ENCODE measurements around the gene TSPAN2. TPM values are rescaled to one million over a fixed set of nuclear protein-coding genes. Genes with fewer than 3 reads are reported as not detected.

The TSPAN2 gene
- total RNA-seq, 2 experiments from 2014 or later = 0.86 to 0.91 TPM

DNA sequence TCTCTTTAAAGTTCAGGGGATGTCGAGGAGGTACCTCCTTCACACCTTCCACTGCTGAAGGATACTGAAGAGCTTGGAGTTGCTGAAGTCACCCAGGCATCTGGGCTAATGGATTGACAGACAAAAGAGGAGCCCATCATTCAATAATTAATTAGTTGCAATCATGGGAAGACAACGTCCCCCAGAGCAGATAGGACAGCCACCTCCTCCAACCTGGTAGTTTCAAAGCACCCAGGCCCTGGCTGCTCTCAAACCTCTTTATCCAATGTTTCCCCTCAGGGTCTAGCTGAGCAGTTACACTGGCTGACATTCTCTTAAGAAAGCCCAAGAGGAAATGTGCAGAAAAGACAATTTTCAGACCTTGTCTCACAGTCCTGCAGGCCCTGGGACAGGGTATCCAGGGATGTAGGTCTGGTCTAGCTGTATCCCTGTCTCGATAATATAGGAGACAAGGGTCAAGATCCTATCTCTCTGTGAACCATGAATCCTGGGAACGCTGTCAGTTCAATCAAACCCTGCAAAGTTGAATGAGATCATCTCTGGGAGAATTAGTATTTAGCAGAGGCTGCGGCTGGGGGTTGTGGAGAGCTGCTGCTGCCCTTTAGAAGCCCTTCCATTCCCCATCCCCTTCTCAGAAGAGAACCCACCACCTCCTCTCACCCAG lies 1.1 kb downstream of the TSPAN2 start:
- H3K27ac Mint-ChIP-seq = no peak overlapping the region
- H3K36me3 Mint-ChIP-seq (ENCODE audit: low read depth) = no peaks in the 10 kb centered on the region
- peaks cover 38% of the 10 kb centered on the region for H3K4me1 Mint-ChIP-seq (ENCODE audit: low read depth)
- intact Hi-C loops (cut with micrococcal nuclease) = loop anchor here (2.0 kb wide), 1 partner anchor 17 kb away; no protein-coding TSS in a partner anchor
- no peaks in the 10 kb centered on the region for H3K27me3 Mint-ChIP-seq (ENCODE audit: low read depth)
- no peak for DNase-seq
- H3K9me3 Mint-ChIP-seq = no peaks in the 10 kb centered on the region
- CTCF ChIA-PET = interaction anchor here (0.7 to 1.9 kb wide), 2 partner anchors 24 to 36 kb away, joined by 3 to 7 read pairs; no protein-coding TSS in a partner anchor
- peak overlapping the region; percentile 69 for H3K4me3 Mint-ChIP-seq

DNA sequence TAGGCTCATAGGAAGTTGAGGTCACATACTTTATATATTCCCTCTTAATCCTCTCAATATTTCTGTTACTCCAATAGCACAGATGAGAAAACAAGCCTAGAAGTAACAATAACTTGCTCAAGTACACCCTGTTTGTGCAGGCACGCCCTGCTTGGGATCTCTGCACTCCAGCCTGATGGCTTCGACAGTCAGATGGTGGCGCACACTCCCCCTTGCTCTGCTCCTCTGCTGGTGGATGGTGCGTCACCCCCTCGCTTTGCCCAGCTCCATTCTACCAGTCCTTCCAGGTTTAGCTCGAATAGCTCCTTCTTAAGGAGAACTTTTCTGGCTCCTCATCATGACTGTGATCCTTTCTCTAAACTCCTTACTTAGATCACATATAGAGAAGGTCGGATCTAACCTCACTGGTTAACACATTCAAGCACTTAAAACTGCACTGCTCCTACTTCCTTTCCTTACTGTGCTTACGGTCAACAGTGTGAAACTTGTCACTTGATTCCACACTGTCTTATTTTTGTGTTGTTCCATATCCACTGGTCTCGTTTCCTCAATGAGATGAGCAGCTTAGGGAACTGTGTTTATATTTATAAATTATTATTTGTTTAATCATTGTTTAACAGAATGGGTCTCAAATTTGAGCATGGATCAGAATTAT lies 3.0 kb downstream of the TSPAN2 start:
- no peaks in the 10 kb centered on the region for H3K9me3 Mint-ChIP-seq
- DNase-seq = no peak
- CTCF ChIA-PET = interaction anchor here (0.9 kb wide), 1 partner anchor 17 kb away, joined by 3 read pairs; no protein-coding TSS in a partner anchor
- intact Hi-C loops (cut with micrococcal nuclease) = no loop called here
- peaks cover 30% of the 10 kb centered on the region for H3K4me1 Mint-ChIP-seq (ENCODE audit: low read depth)
- H3K4me3 Mint-ChIP-seq = no peak overlapping the region
- no peaks in the 10 kb centered on the region for H3K27me3 Mint-ChIP-seq (ENCODE audit: low read depth)
- no peak overlapping the region for H3K27ac Mint-ChIP-seq
- no peaks in the 10 kb centered on the region for H3K36me3 Mint-ChIP-seq (ENCODE audit: low read depth)

DNA sequence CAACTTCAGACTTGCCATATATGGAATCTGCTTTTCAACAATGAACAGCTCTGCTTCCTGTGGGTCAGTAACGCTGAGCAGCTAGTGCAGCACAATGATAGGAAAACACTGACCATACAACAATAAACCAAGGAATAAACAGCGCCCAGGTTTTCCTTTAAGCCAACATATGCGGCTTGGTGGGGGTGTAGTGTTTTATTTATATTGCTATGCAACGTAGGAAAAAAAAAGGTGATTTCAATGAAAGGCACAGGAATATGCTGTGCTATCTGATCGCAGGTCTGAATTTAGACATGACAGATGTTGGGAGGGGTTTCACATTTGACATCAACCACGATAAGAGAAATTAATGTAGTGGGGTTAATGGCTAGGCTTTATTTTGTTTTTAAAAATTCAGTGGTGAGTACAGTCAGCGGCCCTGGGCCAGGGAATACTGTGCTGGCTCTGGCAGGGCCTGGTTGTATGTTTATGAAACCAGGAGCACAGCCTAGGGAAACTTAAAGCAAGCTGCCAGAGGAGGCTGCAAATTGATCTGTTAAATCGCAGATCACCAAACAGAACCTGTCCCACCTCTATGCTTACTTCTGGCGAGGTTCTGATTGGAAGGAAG lies 4.3 kb downstream of the TSPAN2 start:
- CTCF ChIA-PET = interaction anchor here (0.9 to 1.3 kb wide), 2 partner anchors 18 to 28 kb away, joined by 3 read pairs; no protein-coding TSS in a partner anchor
- intact Hi-C loops (cut with micrococcal nuclease) = no loop called here
- no peak overlapping the region for H3K4me3 Mint-ChIP-seq

DNA sequence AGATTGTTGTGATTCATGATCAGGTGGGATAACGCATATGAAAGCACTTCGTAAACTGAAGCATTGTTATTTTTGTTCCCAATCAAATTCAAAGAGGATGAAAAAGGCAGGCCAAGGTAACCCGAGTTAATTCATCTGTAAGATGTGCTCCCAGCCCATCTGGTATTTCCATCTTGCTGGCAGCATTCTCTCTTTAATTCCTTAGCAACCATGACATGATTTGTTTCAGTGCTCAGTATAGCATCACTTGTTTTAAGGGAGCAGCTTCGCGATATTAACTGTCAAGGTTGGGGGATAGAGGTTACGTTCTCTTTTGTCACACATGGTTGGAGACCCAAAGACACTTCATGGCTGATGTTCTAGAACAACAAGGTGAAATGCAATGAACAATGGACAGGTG lies 6.4 kb downstream of the TSPAN2 start:
- CTCF ChIA-PET = interaction anchor here (2.3 kb wide), 1 partner anchor 30 kb away, joined by 8 read pairs; no protein-coding TSS in a partner anchor
- intact Hi-C loops (cut with micrococcal nuclease) = no loop called here
- Mint-ChIP-seq H3K27me3 (ENCODE audit: low read depth) (no peaks in the 10 kb centered on the region), H3K36me3 (ENCODE audit: low read depth) (no peaks in the 10 kb centered on the region), H3K4me3 (no peak overlapping the region), H3K4me1 (ENCODE audit: low read depth) (peaks cover 5% of the 10 kb centered on the region), H3K27ac (no peak overlapping the region), H3K9me3 (no peaks in the 10 kb centered on the region)
- no peak for DNase-seq

More for the DNA sequence above, 4.3 kb downstream of the TSPAN2 start:
- H3K36me3 Mint-ChIP-seq (ENCODE audit: low read depth) = no peaks in the 10 kb centered on the region
- H3K27me3 Mint-ChIP-seq (ENCODE audit: low read depth) = no peaks in the 10 kb centered on the region
- H3K9me3 Mint-ChIP-seq = no peaks in the 10 kb centered on the region
- H3K4me1 Mint-ChIP-seq (ENCODE audit: low read depth) = peaks cover 17% of the 10 kb centered on the region
- no peak for DNase-seq
- H3K27ac Mint-ChIP-seq = no peak overlapping the region

DNA sequence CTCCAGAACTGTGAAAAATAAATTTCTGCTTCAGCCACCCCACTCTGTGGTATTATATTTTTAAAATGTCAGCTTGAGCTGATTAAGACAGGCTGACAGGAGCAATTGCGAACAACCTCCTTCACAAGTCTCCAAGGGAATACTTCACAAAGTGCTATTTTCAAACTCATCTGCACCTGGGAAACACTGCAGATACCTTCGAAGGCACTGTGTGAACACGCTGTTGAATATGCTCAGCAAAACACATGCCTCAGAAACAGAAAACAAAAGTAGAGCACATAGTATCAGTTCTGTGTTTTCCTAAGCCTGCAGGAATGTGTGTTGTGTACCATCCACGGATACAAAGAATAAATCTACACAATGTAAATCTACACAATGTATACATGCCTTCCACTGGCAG lies 10.6 kb downstream of the TSPAN2 start:
- intact Hi-C loops (cut with micrococcal nuclease) = no loop called here
- CTCF ChIA-PET = interaction anchor here (0.6 kb wide), 2 partner anchors 461 to 549 kb away, joined by 3 read pairs; no protein-coding TSS in a partner anchor
- no peaks in the 10 kb centered on the region for H3K27me3 Mint-ChIP-seq (ENCODE audit: low read depth)
- no peak overlapping the region for H3K4me3 Mint-ChIP-seq
- H3K27ac Mint-ChIP-seq = no peak overlapping the region
- no peak for DNase-seq
- no peaks in the 10 kb centered on the region for H3K36me3 Mint-ChIP-seq (ENCODE audit: low read depth)
- no peaks in the 10 kb centered on the region for H3K9me3 Mint-ChIP-seq
- H3K4me1 Mint-ChIP-seq (ENCODE audit: low read depth) = peaks cover 6% of the 10 kb centered on the region

DNA sequence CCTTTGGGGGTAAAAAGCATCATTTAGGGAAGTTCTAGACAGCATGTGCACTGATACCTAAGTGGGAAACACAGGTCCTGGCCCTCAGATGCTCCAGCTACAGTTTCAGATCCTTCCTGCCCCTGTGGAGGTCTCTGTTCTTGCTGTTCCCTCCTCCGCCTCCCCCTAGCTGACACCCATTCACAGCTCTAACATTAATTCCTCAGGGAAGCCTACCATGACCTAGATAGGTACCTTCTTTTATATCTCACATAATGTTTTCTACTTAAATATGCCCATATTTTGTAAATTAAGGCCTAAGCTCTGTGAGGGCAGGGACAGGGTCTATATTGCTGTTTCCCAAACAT lies 11.3 kb downstream of the TSPAN2 start:
- DNase-seq = no peak
- intact Hi-C loops (cut with micrococcal nuclease) = no loop called here
- no peaks in the 10 kb centered on the region for H3K36me3 Mint-ChIP-seq (ENCODE audit: low read depth)
- peaks cover 10% of the 10 kb centered on the region for H3K4me1 Mint-ChIP-seq (ENCODE audit: low read depth)
- H3K9me3 Mint-ChIP-seq = no peaks in the 10 kb centered on the region
- CTCF ChIA-PET = interaction anchor here (1.4 kb wide), 1 partner anchor 26 kb away, joined by 4 read pairs; no protein-coding TSS in a partner anchor
- no peak overlapping the region for H3K4me3 Mint-ChIP-seq
- no peak overlapping the region for H3K27ac Mint-ChIP-seq
- no peaks in the 10 kb centered on the region for H3K27me3 Mint-ChIP-seq (ENCODE audit: low read depth)

DNA sequence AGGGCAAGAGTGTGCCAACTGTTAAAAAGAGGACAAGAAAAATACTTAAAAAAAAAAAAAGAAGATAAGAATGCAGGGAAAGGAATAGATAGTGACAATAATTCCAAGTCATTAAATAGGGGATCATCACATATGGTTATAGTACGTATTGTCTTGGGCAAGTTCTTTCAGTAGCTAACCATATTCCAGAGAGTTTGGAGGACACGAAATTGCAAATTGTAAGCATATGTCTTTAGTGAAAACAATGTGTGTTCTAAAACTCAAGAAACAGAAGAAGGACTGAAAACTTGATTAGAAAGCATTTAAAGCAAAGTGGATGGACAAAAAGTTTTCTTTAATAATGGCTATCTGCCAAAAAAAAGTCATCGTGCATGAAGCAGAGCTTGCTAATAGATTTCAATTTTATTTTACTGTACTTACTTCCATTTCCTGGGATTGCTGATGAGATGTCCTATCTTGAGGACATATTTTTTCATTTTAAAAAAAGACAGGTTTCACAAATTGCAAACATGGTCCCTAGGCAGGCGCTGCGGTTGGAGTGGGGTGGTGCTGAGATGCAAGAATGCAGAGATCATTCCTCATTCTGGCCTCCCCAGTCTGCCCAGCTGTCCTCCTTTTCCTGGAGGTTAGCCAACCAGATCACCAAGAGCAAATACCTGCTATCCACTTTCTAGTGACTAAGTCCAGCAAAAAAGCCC lies 11.9 kb downstream of the TSPAN2 start:
- no peaks in the 10 kb centered on the region for H3K36me3 Mint-ChIP-seq (ENCODE audit: low read depth)
- H3K27me3 Mint-ChIP-seq (ENCODE audit: low read depth) = no peaks in the 10 kb centered on the region
- H3K27ac Mint-ChIP-seq = no peak overlapping the region
- CTCF ChIA-PET = interaction anchor here (1.4 kb wide), 1 partner anchor 26 kb away, joined by 4 read pairs; no protein-coding TSS in a partner anchor
- no peaks in the 10 kb centered on the region for H3K9me3 Mint-ChIP-seq
- peaks cover 15% of the 10 kb centered on the region for H3K4me1 Mint-ChIP-seq (ENCODE audit: low read depth)
- no peak overlapping the region for H3K4me3 Mint-ChIP-seq
- DNase-seq = no peak
- intact Hi-C loops (cut with micrococcal nuclease) = no loop called here

DNA sequence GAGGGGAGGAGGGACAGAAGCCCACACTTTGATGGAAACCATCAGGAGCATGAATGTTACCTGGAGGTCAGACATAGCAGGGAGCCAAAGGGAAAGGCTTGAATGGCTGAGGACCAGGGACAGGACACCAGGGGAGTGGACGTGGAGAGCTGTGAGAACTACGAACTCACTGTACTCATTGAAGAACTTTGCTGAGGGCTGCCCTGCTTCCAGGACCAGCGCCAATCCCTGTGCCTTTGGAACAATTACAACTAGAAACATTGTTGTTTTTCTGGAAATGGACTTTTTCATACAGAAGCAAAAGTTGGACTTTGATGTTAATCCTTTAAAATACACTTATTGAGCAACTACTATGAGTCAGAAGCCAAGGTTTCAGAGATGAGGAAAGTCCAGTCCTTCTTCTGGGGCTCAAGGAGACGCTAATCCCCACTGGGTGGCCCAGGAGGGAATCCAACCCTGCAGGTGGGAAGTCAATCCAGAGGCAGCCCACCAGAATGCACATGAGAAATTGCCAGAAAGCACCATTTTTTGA lies 12.9 kb downstream of the TSPAN2 start:
- intact Hi-C loops (cut with micrococcal nuclease) = no loop called here

DNA sequence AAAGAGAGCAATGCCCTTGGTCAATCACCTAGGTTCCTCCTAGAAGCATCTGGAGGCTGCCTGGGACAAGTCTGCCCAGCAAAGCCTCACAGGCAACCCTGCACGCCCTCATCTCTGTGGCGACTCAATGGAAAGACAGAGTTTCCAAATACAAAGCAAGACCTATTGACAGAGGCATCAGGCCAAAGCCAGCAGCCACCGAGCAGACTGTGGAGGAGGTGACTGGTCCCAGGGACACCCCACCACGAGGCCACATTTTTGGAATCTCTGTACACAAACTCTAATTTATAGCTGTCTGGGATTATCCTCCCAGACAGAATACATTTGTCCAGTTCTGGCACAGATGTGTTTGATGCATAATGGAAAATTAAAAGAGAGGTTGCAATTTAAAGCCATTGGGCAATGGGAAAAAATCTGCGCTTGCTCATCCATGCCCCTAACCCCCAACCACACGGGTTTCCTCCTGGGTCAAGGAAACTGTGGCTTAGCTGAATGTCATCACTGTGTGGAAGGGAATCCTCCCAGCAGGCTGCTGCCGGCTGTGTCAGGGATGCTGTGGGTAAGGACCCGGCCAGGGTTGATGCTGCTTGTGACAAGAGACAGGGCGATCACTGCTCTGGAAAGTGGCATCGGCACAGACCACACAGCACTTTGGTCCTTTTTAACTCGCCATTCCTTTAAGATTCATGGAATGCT lies 14.3 kb downstream of the TSPAN2 start:
- H3K36me3 Mint-ChIP-seq (ENCODE audit: low read depth) = no peaks in the 10 kb centered on the region
- CTCF ChIA-PET = interaction anchor here (0.7 to 1.2 kb wide), 3 partner anchors 37 to 1382 kb away, joined by 3 to 5 read pairs (median 3); no protein-coding TSS in a partner anchor
- H3K27ac Mint-ChIP-seq = no peak overlapping the region
- H3K4me1 Mint-ChIP-seq (ENCODE audit: low read depth) = peaks cover 38% of the 10 kb centered on the region
- no peaks in the 10 kb centered on the region for H3K27me3 Mint-ChIP-seq (ENCODE audit: low read depth)
- DNase-seq = no peak
- no peaks in the 10 kb centered on the region for H3K9me3 Mint-ChIP-seq
- intact Hi-C loops (cut with micrococcal nuclease) = no loop called here
- no peak overlapping the region for H3K4me3 Mint-ChIP-seq

More for the DNA sequence above, 12.9 kb downstream of the TSPAN2 start:
- Mint-ChIP-seq H3K9me3 (no peaks in the 10 kb centered on the region), H3K4me3 (no peak overlapping the region), H3K4me1 (ENCODE audit: low read depth) (peaks cover 24% of the 10 kb centered on the region), H3K27ac (no peak overlapping the region), H3K36me3 (ENCODE audit: low read depth) (no peaks in the 10 kb centered on the region), H3K27me3 (ENCODE audit: low read depth) (no peaks in the 10 kb centered on the region)
- no peak for DNase-seq
- CTCF ChIA-PET = no interaction called here

DNA sequence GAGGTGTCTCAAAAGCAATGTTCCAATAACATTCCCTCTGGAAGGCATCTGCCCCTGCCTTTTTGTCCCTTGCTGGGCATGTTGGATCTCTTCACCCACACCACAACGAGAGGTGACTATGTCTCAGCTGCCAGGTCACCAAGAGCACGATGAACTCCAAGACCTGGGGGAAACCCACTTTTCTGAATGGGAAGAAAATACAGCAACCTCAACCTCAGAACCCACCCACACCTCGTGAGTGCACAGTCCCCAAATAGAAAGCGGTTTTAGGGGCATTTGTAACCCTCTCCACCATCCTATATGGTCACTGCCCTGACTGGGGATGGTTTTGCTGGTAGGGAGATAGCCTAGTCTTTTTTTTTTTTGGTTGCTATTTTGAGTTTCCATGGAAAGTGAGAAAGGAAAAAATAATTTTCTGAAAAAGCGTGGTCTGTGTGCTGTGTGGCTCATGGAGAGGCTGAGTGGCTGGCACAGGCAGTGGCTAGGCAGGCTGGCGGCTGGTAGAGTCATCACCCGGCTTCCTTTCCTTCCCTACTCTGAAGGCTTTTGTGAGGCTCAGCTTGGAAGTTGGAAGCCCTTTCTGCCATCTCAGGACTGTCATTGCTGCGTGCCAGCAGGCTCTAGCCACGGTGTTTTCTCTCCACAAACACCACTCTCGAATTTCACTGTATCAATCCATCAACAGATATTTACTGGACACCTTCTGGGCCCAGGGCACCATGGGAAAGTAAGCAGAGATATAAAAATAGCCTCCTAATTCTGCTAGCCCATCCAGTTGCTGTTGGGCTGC lies 15.8 kb downstream of the TSPAN2 start:
- intact Hi-C loops (cut with micrococcal nuclease) = no loop called here
- DNase-seq = no peak

More for the DNA sequence above, 15.8 kb downstream of the TSPAN2 start:
- H3K36me3 Mint-ChIP-seq (ENCODE audit: low read depth) = no peaks in the 10 kb centered on the region
- H3K27me3 Mint-ChIP-seq (ENCODE audit: low read depth) = no peaks in the 10 kb centered on the region
- CTCF ChIA-PET = interaction anchor here (1.4 kb wide), 1 partner anchor 18 kb away, joined by 6 read pairs; no protein-coding TSS in a partner anchor
- H3K9me3 Mint-ChIP-seq = no peaks in the 10 kb centered on the region
- H3K4me1 Mint-ChIP-seq (ENCODE audit: low read depth) = peaks cover 47% of the 10 kb centered on the region
- no peak overlapping the region for H3K27ac Mint-ChIP-seq
- H3K4me3 Mint-ChIP-seq = no peak overlapping the region
